Measurements from ENCODE around the gene C19orf73. TPM values are rescaled to one million over a fixed set of nuclear protein-coding genes. Genes with fewer than 3 reads are reported as not detected.

Gene C19orf73
- total RNA-seq, 1 experiment from 2014 or later, result 2.2 TPM

DNA sequence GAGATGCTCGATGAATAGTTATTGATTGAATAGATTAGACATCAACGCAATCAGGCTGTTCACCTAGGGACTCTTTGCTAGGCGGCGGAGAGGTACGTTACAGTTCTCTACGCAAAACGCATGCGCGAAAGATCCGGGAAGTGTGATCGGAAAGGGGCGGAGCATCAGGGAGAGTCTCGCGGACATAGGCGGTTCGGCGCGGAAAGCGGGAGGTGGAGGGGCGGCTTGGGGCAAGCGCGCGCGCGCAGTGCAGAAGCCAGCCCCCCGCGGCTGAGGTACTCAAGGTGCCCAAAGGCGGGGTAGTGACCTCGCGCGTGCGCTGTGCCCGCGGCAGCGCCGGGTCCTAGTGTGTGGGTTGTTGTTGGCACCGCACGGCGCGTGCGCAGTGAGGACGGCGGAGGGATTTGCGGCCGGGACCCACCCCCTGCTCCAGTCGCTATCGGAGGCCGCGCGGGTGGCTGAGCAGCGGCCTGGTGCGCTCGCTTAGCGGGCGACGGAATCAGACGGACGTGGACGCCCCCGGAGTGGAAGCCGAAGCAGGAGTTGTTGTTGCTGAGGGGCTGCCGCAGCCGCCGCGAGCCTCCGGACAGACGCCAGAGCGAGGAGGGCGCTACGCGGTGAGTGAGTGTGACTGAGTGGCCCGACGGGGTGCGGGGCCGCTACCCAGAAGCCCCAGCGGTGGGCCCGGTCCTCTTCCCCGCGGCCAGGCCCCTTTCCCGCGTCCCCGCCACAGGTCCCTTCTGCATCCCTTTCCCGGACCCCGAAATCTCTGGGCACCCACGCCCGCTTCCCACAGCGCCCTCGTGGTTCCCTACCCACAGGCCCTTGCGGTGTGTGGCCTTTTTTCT lies 33.7 kb downstream of the C19orf73 start, which contains the start of gene SNRNP70:
SNRNP70 (plus strand) TSS at position 432 of the 848 bp plus-strand sequence. CDS start 964 bp downstream, outside the sequence.
- Histone ChIP-seq H3K4me1 (ENCODE audit: control insufficient read depth in 1 of 2, insufficient read depth in 2 of 2, low read length in 2 of 2) (peaks cover 6 to 25% of the 10 kb centered on the region in 2 experiments), H3K9me3 (ENCODE audit: control insufficient read depth in 1 of 2, insufficient read depth in 1 of 2, low read depth in 1 of 2, low read length in 2 of 2) (no peaks in the 10 kb centered on the region), H3K27me3 (ENCODE audit: insufficient read depth, low read length) (no peaks in the 10 kb centered on the region), H3K27ac (ENCODE audit: low read depth, low read length) (peak within 1 kb of the TSS; percentile 94), H3K9ac (ENCODE audit: low read length) (peak within 1 kb of the TSS; percentile 78), H3K9me2 (ENCODE audit: insufficient read depth) (no peaks in the 10 kb centered on the region), H3K79me2 (ENCODE audit: insufficient read depth, low read length) (peaks cover 49% of the 10 kb centered on the region), H3K36me3 (ENCODE audit: control insufficient read depth in 1 of 2, insufficient read depth in 2 of 2, low read length in 2 of 2) (peaks cover 11 to 27% of the 10 kb centered on the region in 2 experiments), H3K4me3 (replicated peaks in 1 of 2; ENCODE audit: low read depth in 1 of 2, low read length in 2 of 2) (peak within 1 kb of the TSS; percentile 86), H2AFZ (ENCODE audit: low read depth, low read length, poor library complexity, severe bottlenecking) (no peak within 1 kb of the TSS), H4K20me1 (ENCODE audit: insufficient read depth) (peaks cover 30% of the 10 kb centered on the region; the same call in 1 of the 2 replicates), H3K4me2 (ENCODE audit: low read length) (peak within 1 kb of the TSS; percentile 90)
- ATAC-seq, result peak; percentile 96
- no TSS peak for BruUV-seq (replicated peaks)
- ChIA-PET POLR2A (no interaction called here), CTCF (no interaction called here), RAD21 (ENCODE audit: low non-redundant PET in 1 of 2, low total read pairs in 2 of 2, uncharacterized antibody in 2 of 2, unreplicated experiment in 2 of 2) (no interaction called here)
- DNase-seq (ENCODE audit: low read depth, low spot score), result peak; percentile 98
- intact Hi-C loops (cut with micrococcal nuclease), result no loop called here
- TF ChIP-seq, protein P1, sequence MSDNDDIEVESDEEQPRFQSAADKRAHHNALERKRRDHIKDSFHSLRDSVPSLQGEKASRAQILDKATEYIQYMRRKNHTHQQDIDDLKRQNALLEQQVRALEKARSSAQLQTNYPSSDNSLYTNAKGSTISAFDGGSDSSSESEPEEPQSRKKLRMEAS (IDR thresholded peaks at IDR 0.05), result peak; percentile 86
- TF ChIP-seq SP1 (IDR thresholded peaks at IDR 0.05; ENCODE audit: low read depth) (peak; percentile 75), ZNF274 (IDR thresholded peaks at IDR 0.05; ENCODE audit: low read depth, low read length) (no peak), RAD21 (IDR thresholded peaks at IDR 0.05; ENCODE audit: low read depth) (no peak), JUND (IDR thresholded peaks at IDR 0.05) (no peak), EZH2phosphoT487 (IDR thresholded peaks at IDR 0.05; ENCODE audit: borderline replicate concordance) (no peak), CBX3 (IDR thresholded peaks at IDR 0.05; ENCODE audit: low read depth) (peak; percentile 64; the same call in 1 of the 2 replicates), CEBPB (IDR thresholded peaks at IDR 0.05; ENCODE audit: low read depth) (no peak), ELF1 (IDR thresholded peaks at IDR 0.05; ENCODE audit: borderline replicate concordance, low read depth) (peak; percentile 77; the same call in 1 of the 2 replicates), REST (IDR thresholded peaks at IDR 0.05; ENCODE audit: low read depth) (no peak), SRF (IDR thresholded peaks at IDR 0.05; ENCODE audit: low read depth) (no peak), EZH2 (IDR thresholded peaks at IDR 0.05) (no peak), SIN3A (IDR thresholded peaks at IDR 0.05; ENCODE audit: low read depth) (peak; percentile 92), FOSL1 (IDR thresholded peaks at IDR 0.05; ENCODE audit: low read depth) (no peak), POLR2A (IDR thresholded peaks at IDR 0.05; ENCODE audit: borderline replicate concordance, extremely low read depth, insufficient read depth, insufficient read length) (peak; percentile 46), POLR2AphosphoS5 (IDR thresholded peaks at IDR 0.05; ENCODE audit: low read depth, low read length) (peak; percentile 97), YY1 (IDR thresholded peaks at IDR 0.05; ENCODE audit: extremely low read depth, insufficient replicate concordance, low read depth, low read length) (peak; percentile 61), TCF7L2 (IDR thresholded peaks at IDR 0.05; ENCODE audit: borderline replicate concordance, extremely low read depth, insufficient read depth, insufficient read length) (peak; percentile 49), EGR1 (IDR thresholded peaks at IDR 0.05; ENCODE audit: low read depth) (peak; percentile 84), ZFX (IDR thresholded peaks at IDR 0.05) (peak; percentile 97)
- TF ChIP-seq, protein P2, sequence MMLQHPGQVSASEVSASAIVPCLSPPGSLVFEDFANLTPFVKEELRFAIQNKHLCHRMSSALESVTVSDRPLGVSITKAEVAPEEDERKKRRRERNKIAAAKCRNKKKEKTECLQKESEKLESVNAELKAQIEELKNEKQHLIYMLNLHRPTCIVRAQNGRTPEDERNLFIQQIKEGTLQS (IDR thresholded peaks at IDR 0.05), result no peak
- TF ChIP-seq, protein P3, sequence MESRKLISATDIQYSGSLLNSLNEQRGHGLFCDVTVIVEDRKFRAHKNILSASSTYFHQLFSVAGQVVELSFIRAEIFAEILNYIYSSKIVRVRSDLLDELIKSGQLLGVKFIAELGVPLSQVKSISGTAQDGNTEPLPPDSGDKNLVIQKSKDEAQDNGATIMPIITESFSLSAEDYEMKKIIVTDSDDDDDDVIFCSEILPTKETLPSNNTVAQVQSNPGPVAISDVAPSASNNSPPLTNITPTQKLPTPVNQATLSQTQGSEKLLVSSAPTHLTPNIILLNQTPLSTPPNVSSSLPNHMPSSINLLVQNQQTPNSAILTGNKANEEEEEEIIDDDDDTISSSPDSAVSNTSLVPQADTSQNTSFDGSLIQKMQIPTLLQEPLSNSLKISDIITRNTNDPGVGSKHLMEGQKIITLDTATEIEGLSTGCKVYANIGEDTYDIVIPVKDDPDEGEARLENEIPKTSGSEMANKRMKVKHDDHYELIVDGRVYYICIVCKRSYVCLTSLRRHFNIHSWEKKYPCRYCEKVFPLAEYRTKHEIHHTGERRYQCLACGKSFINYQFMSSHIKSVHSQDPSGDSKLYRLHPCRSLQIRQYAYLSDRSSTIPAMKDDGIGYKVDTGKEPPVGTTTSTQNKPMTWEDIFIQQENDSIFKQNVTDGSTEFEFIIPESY (IDR thresholded peaks at IDR 0.05; ENCODE audit: extremely low read depth, insufficient replicate concordance, low read length), result peak; percentile 83
